K562 (cell line): ENCODE data around the gene LRRTM4. TPM values are rescaled to one million over a fixed set of nuclear protein-coding genes. Genes with fewer than 3 reads are reported as not detected.

ENCODE experiments used
- ATAC-seq: fragments of 200-7000 bp; cut with Tn5 transposase; 3 replicates; pipeline ENCODE4 v1.9.1; 2020; ENCODE audit warnings: moderate library complexity
- BruUV-seq: library from RNA; stranded (reverse); fragments of 400-500 nt; replicated peaks from 2 replicates; lab custom pipeline; 2021; lab: Mats Ljungman, UMichigan
- CTCF ChIA-PET: fragments of 300-600 bp; formaldehyde crosslinking; extraction: SDS; loops from one replicate; lab custom pipeline; 2021; ENCODE audit warnings: low intra/inter-chr PET ratio; lab: Yijun Ruan, JAX
- POLR2A ChIA-PET: fragments of 300-600, 350-650 bp; sonication (Branson Sonifier 250); formaldehyde crosslinking; extraction: SDS; loops from one replicate; lab custom pipeline; 2021; ENCODE audit warnings: antibody characterized with exemption, inconsistent platforms; lab: Yijun Ruan, JAX
- DNase-seq, 4 experiments: peaks; one replicate each; pipeline versions ENCODE4 v3.0.0 to v3.0.0-alpha.2; 2011 to 2018; ENCODE audit warnings: low spot score in 3 of 4, mixed read lengths in 3 of 4; ENCODE audit errors: extremely low read depth in 1 of 4
- FAIRE-seq: peaks from 2 replicates; lab custom pipeline; 2011; peaks lifted over from hg19 to GRCh38; lab: Jason Lieb, UNC
- H2AFZ ChIP-seq: 2 replicates; pipeline ENCODE4 v1.6.0; 2011; ENCODE audit warnings: low read depth, low read length, control low read depth, inconsistent platforms
- H3K27ac ChIP-seq: fragments of 200-600 bp; 3 replicates; pipeline ENCODE4 v1.8.0; 2011; ENCODE audit warnings: low read depth, mild to moderate bottlenecking, control low read depth, inconsistent platforms, low read length, moderate library complexity, mixed read lengths; ENCODE audit errors: extremely low read depth
- H3K27me3 ChIP-seq, 2 experiments: fragments of 300-600 bp in 1 of 2; 2 replicates in 1 of 2; 3 replicates in 1 of 2; pipeline versions ENCODE4 v1.6.0 to v1.8.0; 2011; ENCODE audit warnings: inconsistent platforms in 2 of 2, low read length in 2 of 2, mild to moderate bottlenecking in 1 of 2, mixed read lengths in 1 of 2, moderate library complexity in 1 of 2; ENCODE audit not compliant: control insufficient read depth in 2 of 2, insufficient read depth in 2 of 2
- H3K36me3 ChIP-seq: fragments of 300-600 bp; 3 replicates; pipeline ENCODE4 v1.8.0; 2011; ENCODE audit warnings: mild to moderate bottlenecking, low read length, inconsistent platforms; ENCODE audit not compliant: control insufficient read depth, insufficient read depth
- H3K4me1 ChIP-seq, 2 experiments: fragments of 200-600 bp in 1 of 2; replicated peaks in 1 of 2; 2 replicates in 1 of 2; 3 replicates in 1 of 2; pipeline versions ENCODE4 v1.5.1 to v1.8.0; 2011; ENCODE audit warnings: inconsistent platforms in 2 of 2, low read length in 2 of 2, mild to moderate bottlenecking in 1 of 2, mixed read lengths in 1 of 2, moderate library complexity in 1 of 2; ENCODE audit not compliant: control insufficient read depth in 2 of 2, insufficient read depth in 2 of 2
- H3K4me2 ChIP-seq: 2 replicates; pipeline ENCODE4 v1.6.1; 2011; ENCODE audit warnings: low read length, control low read depth, inconsistent platforms, mixed read lengths; ENCODE audit not compliant: insufficient read depth
- H3K4me3 ChIP-seq: fragments of 200-600 bp; sonication (generic), shearing (Covaris generic); 2 replicates; pipeline ENCODE4 v1.5.1; 2016; ENCODE audit warnings: control low read depth, inconsistent platforms
- H3K79me2 ChIP-seq: fragments of 200-600 bp; 3 replicates; pipeline ENCODE4 v1.8.0; 2011; ENCODE audit warnings: low read length, inconsistent platforms; ENCODE audit not compliant: control insufficient read depth, insufficient read depth
- H3K9ac ChIP-seq, 2 experiments: 2 replicates each; pipeline versions ENCODE4 v1.6.0 to v1.6.1; 2011; ENCODE audit warnings: low read depth in 2 of 2, low read length in 2 of 2, control low read depth in 1 of 2, inconsistent platforms in 1 of 2, mild to moderate bottlenecking in 1 of 2, mixed read lengths in 1 of 2; ENCODE audit not compliant: insufficient read depth in 1 of 2
- H3K9me1 ChIP-seq: one replicate; pipeline ENCODE4 v1.6.0; 2011; ENCODE audit warnings: inconsistent platforms, mild to moderate bottlenecking, low read length, moderate library complexity; ENCODE audit not compliant: control insufficient read depth, insufficient read depth
- H3K9me3 ChIP-seq: replicated peaks from 2 replicates; pipeline ENCODE4 v1.5.1; 2011; ENCODE audit warnings: low read depth, low read length, inconsistent platforms; ENCODE audit not compliant: control insufficient read depth, insufficient read depth
- H4K20me1 ChIP-seq: replicated peaks from 2 replicates; pipeline ENCODE4 v1.6.1; 2011; ENCODE audit warnings: low read length, inconsistent platforms, mixed read lengths; ENCODE audit not compliant: control insufficient read depth, insufficient read depth
- BCL6 ChIP-seq: fragments of 250-450 bp; sonication (Bioruptor Pico); IDR thresholded peaks from 2 replicates; pipeline ENCODE4 v1.4.0; 2020
- BHLHE40 ChIP-seq: IDR thresholded peaks from 2 replicates; pipeline ENCODE4 v1.6.1; 2011; ENCODE audit warnings: low read length, improper control_type of control experiment
- CBX1 ChIP-seq: sonication (generic); IDR thresholded peaks from 2 replicates; pipeline ENCODE4 v1.6.1; 2016; ENCODE audit warnings: antibody characterized with exemption, low read depth, mild to moderate bottlenecking
- ESRRB ChIP-seq: fragments of 250-450 bp; sonication (Bioruptor Pico); IDR thresholded peaks from 2 replicates; pipeline ENCODE4 v1.5.0; 2020; ENCODE audit warnings: mild to moderate bottlenecking, moderate library complexity, borderline replicate concordance
- ETS2 ChIP-seq: IDR thresholded peaks from 2 replicates; pipeline ENCODE4 v1.6.1; 2016; ENCODE audit warnings: borderline replicate concordance, missing genetic modification characterization, mild to moderate bottlenecking, moderate library complexity, missing compliant biosample characterization; ENCODE audit not compliant: poor library complexity, severe bottlenecking
- GTF2A2 ChIP-seq: IDR thresholded peaks from 2 replicates; pipeline ENCODE4 v1.6.1; 2016; ENCODE audit warnings: mild to moderate bottlenecking, missing genetic modification characterization, missing compliant biosample characterization
- HDAC1 ChIP-seq, 2 experiments: fragments of 450-650 bp; IDR thresholded peaks; 2 replicates each; pipeline ENCODE4 v1.6.1; 2016 to 2017; ENCODE audit warnings: inconsistent platforms in 1 of 2, mild to moderate bottlenecking in 1 of 2, moderate library complexity in 1 of 2
- PHB2 ChIP-seq: fragments of 450-650 bp; IDR thresholded peaks from 2 replicates; pipeline ENCODE4 v1.6.1; 2017; ENCODE audit warnings: low read depth
- SNIP1 ChIP-seq: fragments of 450-650 bp; IDR thresholded peaks from 2 replicates; pipeline ENCODE4 v1.7.1; 2017; ENCODE audit warnings: low read depth, mild to moderate bottlenecking
- TAF15 ChIP-seq: fragments of 200-400 bp; formaldehyde crosslinking; IDR thresholded peaks from 2 replicates; pipeline ENCODE4 v1.6.1; 2017; ENCODE audit warnings: mild to moderate bottlenecking, low read depth, low read length, moderate library complexity
- TEAD2 ChIP-seq: fragments of 450-650 bp; IDR thresholded peaks from 2 replicates; pipeline ENCODE4 v1.6.1; 2016; ENCODE audit warnings: missing genetic modification characterization, control low read depth, missing compliant biosample characterization
- ZNF766 ChIP-seq: fragments of 200-800 bp; sonication (Bioruptor generic); conservative IDR thresholded peaks from 2 replicates; pipeline ENCODE4 v1.6.1; 2016; ENCODE audit warnings: missing genetic modification characterization, missing compliant biosample characterization
- WGBS: fragments of 100-300 bp; shearing (Covaris generic); methylation state at CpG from one replicate; pipeline ENCODE4 v1.1.6; 2016; ENCODE audit warnings: low coverage, mixed read lengths; ENCODE audit not compliant: insufficient coverage; ENCODE audit errors: missing lambda C conversion rate; 5-methylcytosine and 5-hydroxymethylcytosine counted together
- in situ Hi-C: fragments of 300-500 bp; cut with MboI; formaldehyde crosslinking; loops from 4 replicates; pipeline ENCODE4 v1.15.0; 2018; ENCODE audit warnings: inconsistent platforms, mixed read lengths
- intact Hi-C: fragments of 100-400 bp; cut with micrococcal nuclease; formaldehyde crosslinking; loops from 2 replicates; pipeline ENCODE4 v1.14.2; 2022
- polyA plus RNA-seq, 8 experiments: library from polyadenylated mRNA; depleted of rRNA in 4 of 8; stranded (reverse) in 5 of 8; unstranded in 3 of 8; fragments of >200 nt; fragmentation: Nextera tagmentation in 2 of 8; fragmentation: Illumina TruSeq in 1 of 8; extraction: Ambion mirVana in 2 of 8; extraction: Trizol in 1 of 8; gene quantifications; 2 replicates each; pipeline versions ENCODE4 v1.2.1 to v1.2.3, GENCODE V29; 2011 to 2014; ENCODE audit warnings: inconsistent platforms in 1 of 8, missing spikeins in 1 of 8
- total RNA-seq, 7 experiments: library from RNA; depleted of rRNA in 6 of 7; stranded (reverse); fragments of >200 nt in 6 of 7; fragmentation: Illumina TruSeq in 2 of 7; extraction: Trizol in 2 of 7; gene quantifications; 2 replicates each; pipeline versions ENCODE4 v1.2.1 to v1.2.3, GENCODE V29; 2011 to 2021; ENCODE audit warnings: low replicate concordance in 1 of 7
- TF ChIP-seq, protein P1 (sequence below): sonication (generic); formaldehyde crosslinking; IDR thresholded peaks from 2 replicates; pipeline ENCODE4 v1.8.0; 2022; ENCODE audit warnings: mild to moderate bottlenecking, missing genetic modification reagents
- TF ChIP-seq, protein P2 (sequence below): sonication (generic); formaldehyde crosslinking; IDR thresholded peaks from 2 replicates; pipeline ENCODE4 v1.8.0; 2022; ENCODE audit warnings: missing genetic modification reagents, mild to moderate bottlenecking, moderate library complexity, borderline replicate concordance
- TF ChIP-seq, protein P3 (sequence below): IDR thresholded peaks from 2 replicates; pipeline ENCODE4 v1.6.1; 2014; ENCODE audit warnings: antibody characterized with exemption

Gene LRRTM4
- total and polyA plus RNA-seq, 9 of the 15 experiments (the other 6 are each of a cell fraction or from before 2014, with no cell fraction given) = 0.04 TPM; not detected in 6

DNA sequence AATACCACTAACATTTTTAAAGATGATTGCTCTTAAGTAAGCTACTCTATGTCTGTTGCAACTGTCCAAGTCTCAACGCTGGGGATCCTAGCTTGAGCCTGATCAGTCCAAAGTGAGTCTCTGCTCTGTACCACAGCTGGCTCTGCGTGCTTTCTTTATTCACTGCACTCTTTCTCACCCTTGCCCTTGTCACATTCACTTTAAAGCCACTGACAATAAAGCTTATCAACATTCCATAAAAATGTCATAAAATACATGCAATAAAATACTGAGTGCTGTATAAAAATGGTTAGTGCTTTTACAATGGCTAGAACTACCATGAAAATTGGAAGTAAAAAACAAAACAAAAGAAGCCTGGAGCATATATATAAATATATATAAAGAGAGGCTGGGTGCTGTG, 45.5 kb upstream of the LRRTM4 start:
- H3K9me1 ChIP-seq = no peaks in the 10 kb centered on the region
- H3K4me1 ChIP-seq = no peaks in the 10 kb centered on the region
- no peaks in the 10 kb centered on the region for H4K20me1 ChIP-seq
- H3K9me3 ChIP-seq = no peaks in the 10 kb centered on the region
- WGBS = 0% methylated on average over 2 of the region's 2 CpGs
- BruUV-seq = no TSS peak
- in situ Hi-C loops (no loop called here), intact Hi-C loops (no loop called here)
- H3K4me2 ChIP-seq = no peak overlapping the region
- H3K27ac ChIP-seq = no peak overlapping the region
- H3K79me2 ChIP-seq = no peaks in the 10 kb centered on the region
- H3K9ac ChIP-seq = no peak overlapping the region
- H3K4me3 ChIP-seq = no peak overlapping the region
- POLR2A ChIA-PET = no interaction called here
- FAIRE-seq (no peak), ATAC-seq (no peak), DNase-seq (no peak)
- H3K27me3 ChIP-seq = no peaks in the 10 kb centered on the region
- TF ChIP-seq ZNF766 (CRISPR knock-in tag) (no peak), BHLHE40 (no peak), CBX1 (no peak), ESRRB (CRISPR knock-in tag) (no peak)
- H2AFZ ChIP-seq = no peak overlapping the region
- no peaks in the 10 kb centered on the region for H3K36me3 ChIP-seq
- CTCF ChIA-PET = no interaction called here

DNA sequence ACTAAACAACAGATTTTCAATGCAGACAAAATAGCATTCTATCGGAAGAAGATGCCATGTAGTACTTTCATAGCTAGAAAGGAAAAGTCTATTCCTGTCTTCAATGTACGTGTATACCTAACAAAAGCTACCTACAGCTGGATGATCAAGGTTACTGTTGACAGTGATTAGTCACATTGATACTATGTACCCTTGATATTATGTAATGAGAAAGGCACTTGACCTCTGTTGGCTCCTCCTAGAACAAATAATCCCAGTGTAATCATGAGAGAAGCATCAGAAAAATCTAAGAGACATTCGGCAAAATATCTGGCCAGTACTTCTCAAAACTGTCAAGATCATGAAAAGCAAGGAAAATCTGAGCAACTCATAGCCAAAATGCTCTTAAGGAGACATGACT, 44.4 kb upstream of the LRRTM4 start:
- intact Hi-C loops = no loop called here
- H3K79me2 ChIP-seq = no peaks in the 10 kb centered on the region
- H3K27ac ChIP-seq = no peak overlapping the region
- DNase-seq (no peak), FAIRE-seq (no peak), ATAC-seq (no peak)
- no peaks in the 10 kb centered on the region for H3K36me3 ChIP-seq
- no peaks in the 10 kb centered on the region for H3K9me1 ChIP-seq
- ChIA-PET POLR2A (no interaction called here), CTCF (no interaction called here)
- no peaks in the 10 kb centered on the region for H3K9me3 ChIP-seq
- in situ Hi-C loops = no loop called here
- no peak overlapping the region for H2AFZ ChIP-seq
- no peak overlapping the region for H3K4me2 ChIP-seq
- H3K27me3 ChIP-seq = no peaks in the 10 kb centered on the region
- no TSS peak for BruUV-seq
- H3K4me3 ChIP-seq = no peak overlapping the region
- WGBS = 2% methylated on average over 3 of the region's 3 CpGs
- H3K9ac ChIP-seq = no peak overlapping the region
- no peaks in the 10 kb centered on the region for H3K4me1 ChIP-seq
- no peaks in the 10 kb centered on the region for H4K20me1 ChIP-seq
- TF ChIP-seq, protein P1, sequence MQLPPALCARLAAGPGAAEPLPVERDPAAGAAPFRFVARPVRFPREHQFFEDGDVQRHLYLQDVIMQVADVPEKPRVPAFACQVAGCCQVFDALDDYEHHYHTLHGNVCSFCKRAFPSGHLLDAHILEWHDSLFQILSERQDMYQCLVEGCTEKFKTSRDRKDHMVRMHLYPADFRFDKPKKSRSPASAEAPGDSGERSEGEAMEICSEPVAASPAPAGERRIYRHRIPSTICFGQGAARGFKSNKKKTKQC (CRISPR knock-in tag) = no peak
- TF ChIP-seq, protein P2, sequence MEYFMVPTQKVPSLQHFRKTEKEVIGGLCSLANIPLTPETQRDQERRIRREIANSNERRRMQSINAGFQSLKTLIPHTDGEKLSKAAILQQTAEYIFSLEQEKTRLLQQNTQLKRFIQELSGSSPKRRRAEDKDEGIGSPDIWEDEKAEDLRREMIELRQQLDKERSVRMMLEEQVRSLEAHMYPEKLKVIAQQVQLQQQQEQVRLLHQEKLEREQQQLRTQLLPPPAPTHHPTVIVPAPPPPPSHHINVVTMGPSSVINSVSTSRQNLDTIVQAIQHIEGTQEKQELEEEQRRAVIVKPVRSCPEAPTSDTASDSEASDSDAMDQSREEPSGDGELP (CRISPR knock-in tag) = no peak
- TF ChIP-seq PHB2 = no peak
- no peak for TF ChIP-seq TAF15
- TF ChIP-seq BCL6 = no peak
- TF ChIP-seq TEAD2 (tag) = no peak
- TF ChIP-seq HDAC1 (IDR thresholded peaks at IDR 0.05) = no peak
- no peak for TF ChIP-seq ETS2
- TF ChIP-seq SNIP1 = no peak
- no peak for TF ChIP-seq GTF2A2 (tag)
- TF ChIP-seq, protein P3, sequence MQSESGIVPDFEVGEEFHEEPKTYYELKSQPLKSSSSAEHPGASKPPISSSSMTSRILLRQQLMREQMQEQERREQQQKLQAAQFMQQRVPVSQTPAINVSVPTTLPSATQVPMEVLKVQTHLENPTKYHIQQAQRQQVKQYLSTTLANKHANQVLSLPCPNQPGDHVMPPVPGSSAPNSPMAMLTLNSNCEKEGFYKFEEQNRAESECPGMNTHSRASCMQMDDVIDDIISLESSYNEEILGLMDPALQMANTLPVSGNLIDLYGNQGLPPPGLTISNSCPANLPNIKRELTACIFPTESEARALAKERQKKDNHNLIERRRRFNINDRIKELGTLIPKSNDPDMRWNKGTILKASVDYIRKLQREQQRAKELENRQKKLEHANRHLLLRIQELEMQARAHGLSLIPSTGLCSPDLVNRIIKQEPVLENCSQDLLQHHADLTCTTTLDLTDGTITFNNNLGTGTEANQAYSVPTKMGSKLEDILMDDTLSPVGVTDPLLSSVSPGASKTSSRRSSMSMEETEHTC = no peak
